ENCODE data around the gene OR4D10.
"Not testable (repeated sequence)": the region's sequence is repeated elsewhere in the genome, so short reads cannot be mapped to it uniquely, and the experiment has no call there.

The OR4D10 gene

DNA sequence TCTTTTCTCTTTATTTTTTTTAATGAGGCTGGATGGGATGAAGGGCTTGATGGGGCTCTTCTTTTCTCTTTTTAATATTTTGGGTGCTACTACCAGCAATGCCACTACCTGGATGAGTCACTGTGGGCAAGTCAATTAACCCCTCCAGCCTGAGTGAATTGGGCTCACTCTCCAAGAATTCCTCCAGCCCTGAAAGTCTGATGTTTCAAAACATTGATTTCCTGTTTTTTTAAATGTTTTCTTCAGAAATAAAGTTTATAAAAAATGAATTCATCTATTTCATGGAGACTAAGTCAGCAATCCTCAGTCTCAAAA, 46.1 kb upstream of the OR4D10 start:
- H3K4me3 ChIP-seq (ENCODE audit: low read length) = no peak overlapping the region
- no peaks in the 10 kb centered on the region for H4K20me1 ChIP-seq (ENCODE audit: insufficient read depth, low read length)
- H3K36me3 ChIP-seq (replicated peaks; ENCODE audit: low read depth, low read length) = no peaks in the 10 kb centered on the region

DNA sequence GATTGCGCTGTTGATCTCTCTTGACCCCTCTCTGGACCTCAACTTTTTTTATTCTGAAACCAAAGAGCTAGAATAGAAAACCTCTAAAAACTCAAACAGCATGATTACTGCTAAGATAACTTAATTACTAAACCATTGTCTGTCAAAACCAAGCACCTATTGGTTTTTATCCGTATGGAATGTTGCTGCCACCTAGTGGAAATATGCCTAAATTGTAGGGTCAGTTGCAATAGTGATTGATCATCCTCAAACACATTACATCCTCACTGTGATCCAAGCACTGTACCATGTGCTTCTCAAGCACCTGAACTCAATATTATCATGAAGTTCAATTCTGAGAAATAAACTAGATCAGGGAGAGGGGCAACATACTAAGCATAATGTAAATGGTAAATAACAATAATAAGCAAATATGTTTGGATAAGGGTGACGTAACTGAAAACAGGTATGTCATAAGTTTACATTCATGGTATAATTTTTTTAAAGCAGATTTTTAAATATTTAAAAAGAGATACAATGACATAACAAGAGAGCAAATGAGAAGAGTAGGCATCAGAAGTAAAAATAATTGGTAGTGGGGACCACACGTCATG, 43.1 kb upstream of the OR4D10 start:
- Histone ChIP-seq H3K4me2 (ENCODE audit: low read length) (no peak overlapping the region), H3K79me2 (ENCODE audit: low read length) (no peaks in the 10 kb centered on the region), H3K36me3 (replicated peaks; ENCODE audit: low read depth, low read length) (no peaks in the 10 kb centered on the region), H3K4me3 (ENCODE audit: low read length) (no peak overlapping the region), H3K27ac (ENCODE audit: low read length) (no peak overlapping the region), H3K9me3 (ENCODE audit: insufficient read depth, low read length) (no peaks in the 10 kb centered on the region), H2AFZ (ENCODE audit: low read depth, low read length) (no peak overlapping the region), H4K20me1 (ENCODE audit: insufficient read depth, low read length) (no peaks in the 10 kb centered on the region), H3K27me3 (ENCODE audit: low read depth, low read length) (peaks cover 15% of the 10 kb centered on the region; the same call in 1 of the 2 replicates), H3K4me1 (ENCODE audit: low read length) (no peaks in the 10 kb centered on the region), H3K9ac (ENCODE audit: low read length) (no peak overlapping the region)
- peak; percentile 94 for TF ChIP-seq CTCF (IDR thresholded peaks at IDR 0.05; ENCODE audit: low read depth, low read length)
- TF ChIP-seq EZH2phosphoT487 (IDR thresholded peaks at IDR 0.05; ENCODE audit: low read depth) = no peak

More for the DNA sequence above, 46.1 kb upstream of the OR4D10 start:
- Histone ChIP-seq H3K4me1 (ENCODE audit: low read length) (no peaks in the 10 kb centered on the region), H3K9me3 (ENCODE audit: insufficient read depth, low read length) (no peaks in the 10 kb centered on the region), H3K27me3 (ENCODE audit: low read depth, low read length) (peaks cover 11% of the 10 kb centered on the region; the same call in 1 of the 2 replicates), H3K4me2 (ENCODE audit: low read length) (no peak overlapping the region), H3K79me2 (ENCODE audit: low read length) (no peaks in the 10 kb centered on the region), H3K27ac (ENCODE audit: low read length) (no peak overlapping the region), H2AFZ (ENCODE audit: low read depth, low read length) (no peak overlapping the region), H3K9ac (ENCODE audit: low read length) (no peak overlapping the region)
- TF ChIP-seq CTCF (IDR thresholded peaks at IDR 0.05; ENCODE audit: low read depth, low read length) = no peak
- TF ChIP-seq EZH2phosphoT487 (IDR thresholded peaks at IDR 0.05; ENCODE audit: low read depth) = no peak

DNA sequence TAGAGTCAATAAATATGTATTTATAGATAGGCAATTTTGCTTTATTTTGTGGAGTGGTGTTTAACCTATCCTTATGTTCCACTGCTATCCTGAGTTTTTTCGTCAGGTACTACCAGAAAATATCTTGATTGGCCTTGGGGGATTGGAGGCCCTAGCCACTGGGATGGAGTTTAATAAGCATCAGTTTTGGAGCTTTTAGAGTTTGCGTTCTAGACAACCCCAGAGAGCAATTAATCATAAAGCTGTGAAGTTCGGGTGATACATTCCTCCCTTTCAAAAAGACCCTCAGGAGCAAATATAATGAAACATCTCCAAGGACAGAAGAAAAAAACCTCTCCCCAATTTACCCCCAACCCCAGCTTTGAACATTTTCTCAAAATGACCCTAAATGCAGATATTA, 36.9 kb upstream of the OR4D10 start, which contains the start of gene OR5A1:
Gene OR5A1, plus strand, starts transcription at position 301 of the 400 bp plus-strand sequence. CDS start 6,700 bp downstream, outside the sequence.
- Histone ChIP-seq H3K27ac (ENCODE audit: low read length) (no peak within 1 kb of the TSS), H3K4me2 (ENCODE audit: low read length) (no peak within 1 kb of the TSS), H3K27me3 (ENCODE audit: low read depth, low read length) (peaks cover 18% of the 10 kb centered on the region; the same call in 1 of the 2 replicates), H3K9me3 (ENCODE audit: insufficient read depth, low read length) (no peaks in the 10 kb centered on the region), H4K20me1 (ENCODE audit: insufficient read depth, low read length) (no peaks in the 10 kb centered on the region), H3K4me3 (ENCODE audit: low read length) (no peak within 1 kb of the TSS), H3K4me1 (ENCODE audit: low read length) (no peaks in the 10 kb centered on the region), H2AFZ (ENCODE audit: low read depth, low read length) (no peak within 1 kb of the TSS), H3K9ac (ENCODE audit: low read length) (no peak within 1 kb of the TSS), H3K79me2 (ENCODE audit: low read length) (no peaks in the 10 kb centered on the region), H3K36me3 (replicated peaks; ENCODE audit: low read depth, low read length) (no peaks in the 10 kb centered on the region)
- TF ChIP-seq CTCF (IDR thresholded peaks at IDR 0.05; ENCODE audit: low read depth, low read length) (no peak), EZH2phosphoT487 (IDR thresholded peaks at IDR 0.05; ENCODE audit: low read depth) (no peak)

GRCh38 chr11:59437770-59438169, 35.3 kb upstream of the OR4D10 start:
- Histone ChIP-seq H3K9me3 (ENCODE audit: insufficient read depth, low read length) (no peaks in the 10 kb centered on the region), H4K20me1 (ENCODE audit: insufficient read depth, low read length) (no peaks in the 10 kb centered on the region), H3K4me2 (ENCODE audit: low read length) (no peak overlapping the region), H3K27me3 (ENCODE audit: low read depth, low read length) (0 out of 2 replicates have a peak, but pooled peaks cover 6% of the 10 kb centered on the region), H3K36me3 (replicated peaks; ENCODE audit: low read depth, low read length) (no peaks in the 10 kb centered on the region), H3K4me3 (ENCODE audit: low read length) (no peak overlapping the region), H2AFZ (ENCODE audit: low read depth, low read length) (no peak overlapping the region), H3K27ac (ENCODE audit: low read length) (no peak overlapping the region), H3K4me1 (ENCODE audit: low read length) (no peaks in the 10 kb centered on the region), H3K9ac (ENCODE audit: low read length) (no peak overlapping the region), H3K79me2 (ENCODE audit: low read length) (no peaks in the 10 kb centered on the region)
- TF ChIP-seq CTCF (IDR thresholded peaks at IDR 0.05; ENCODE audit: low read depth, low read length) (no peak), EZH2phosphoT487 (IDR thresholded peaks at IDR 0.05; ENCODE audit: low read depth) (no peak)

GRCh38 chr11:59445624-59446023, 27.5 kb upstream of the OR4D10 start:
- H3K4me3 ChIP-seq (ENCODE audit: low read length); H3K36me3 ChIP-seq (replicated peaks; ENCODE audit: low read depth, low read length); H2AFZ ChIP-seq (ENCODE audit: low read depth, low read length): not testable (repeated sequence)

More at GRCh38 chr11:59445624-59446023, 27.5 kb upstream of the OR4D10 start:
- not testable (repeated sequence) for H3K9ac ChIP-seq (ENCODE audit: low read length); H3K27ac ChIP-seq (ENCODE audit: low read length); H3K9me3 ChIP-seq (ENCODE audit: insufficient read depth, low read length); H3K4me1 ChIP-seq (ENCODE audit: low read length); H3K27me3 ChIP-seq (ENCODE audit: low read depth, low read length); H3K79me2 ChIP-seq (ENCODE audit: low read length); H4K20me1 ChIP-seq (ENCODE audit: insufficient read depth, low read length); H3K4me2 ChIP-seq (ENCODE audit: low read length)
